ENCODE results near the gene SLC22A17. TPM values are rescaled to one million over a fixed set of nuclear protein-coding genes. Genes with fewer than 3 reads are reported as not detected.
A peak's percentile ranks its signal among the peaks of the same experiment; 100 is the strongest.

Gene SLC22A17
- total and polyA plus RNA-seq, 2 of the 13 experiments (the other 11 are each of a cell fraction or from before 2014, with no cell fraction given), result 0.95 to 1.1 TPM

DNA sequence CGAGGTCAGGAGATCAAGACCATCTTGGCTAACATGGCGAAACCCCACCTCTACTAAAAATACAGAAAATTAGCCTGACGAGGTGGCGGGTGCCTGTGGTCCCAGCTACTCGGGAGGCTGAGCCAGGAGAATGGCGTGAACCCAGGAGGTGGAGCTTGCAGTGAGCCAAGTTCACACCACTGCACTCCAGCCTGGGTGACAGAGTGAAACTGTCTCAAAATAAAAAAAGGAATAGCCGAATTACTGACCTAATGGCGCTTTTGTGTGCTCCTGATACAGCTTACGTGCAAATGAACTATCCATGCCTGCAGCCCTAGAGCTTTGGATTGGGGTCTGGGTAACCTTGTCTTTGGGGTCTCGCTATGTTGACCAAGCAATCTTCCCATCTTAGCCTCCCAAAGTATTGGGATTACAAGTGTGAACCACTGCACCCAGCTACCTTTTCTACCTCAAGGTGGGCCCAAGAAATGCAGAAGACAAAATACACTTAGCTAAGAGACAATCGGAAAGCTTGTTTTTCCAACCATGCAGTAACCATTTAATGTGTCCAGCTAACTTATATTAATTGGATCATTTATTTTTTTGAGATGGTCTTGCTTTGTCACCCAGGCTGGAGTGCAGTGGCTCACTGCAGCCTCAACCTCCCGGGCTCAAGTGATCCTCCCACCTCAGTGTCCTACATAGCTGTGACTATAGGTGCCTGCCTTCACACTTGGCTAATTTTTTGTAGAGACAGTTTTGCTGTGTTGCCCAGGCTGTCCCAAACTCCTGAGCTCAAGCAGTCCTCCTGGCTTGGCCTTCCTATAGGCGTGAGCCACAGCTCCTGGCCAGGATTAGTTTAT lies 26.0 kb downstream of the SLC22A17 start (continued):
- TF ChIP-seq REXO4 (CRISPR knock-in tag; IDR thresholded peaks at IDR 0.05; ENCODE audit: borderline replicate concordance) (no peak), EHMT2 (IDR thresholded peaks at IDR 0.05; ENCODE audit: borderline replicate concordance, low read depth, low read length) (no peak), TFDP1 (CRISPR knock-in tag; IDR thresholded peaks at IDR 0.05; ENCODE audit: borderline replicate concordance) (no peak), ZBTB43 (CRISPR knock-in tag; conservative IDR thresholded peaks at IDR 0.05) (no peak), ZNF235 (CRISPR knock-in tag; IDR thresholded peaks at IDR 0.05; ENCODE audit: borderline replicate concordance) (no peak), PRDM4 (CRISPR knock-in tag; IDR thresholded peaks at IDR 0.05; ENCODE audit: borderline replicate concordance) (no peak), ZFP36L2 (CRISPR knock-in tag; IDR thresholded peaks at IDR 0.05) (no peak), ATM (IDR thresholded peaks at IDR 0.05; ENCODE audit: borderline replicate concordance) (no peak), ZNF572 (CRISPR knock-in tag; IDR thresholded peaks at IDR 0.05) (no peak), HOXA9 (CRISPR knock-in tag; IDR thresholded peaks at IDR 0.05; ENCODE audit: borderline replicate concordance) (no peak), SPEN (CRISPR knock-in tag; IDR thresholded peaks at IDR 0.05; ENCODE audit: low read depth) (0 out of 2 replicates have a peak, but pooled peaks have one; percentile 27), ELF4 (CRISPR knock-in tag; IDR thresholded peaks at IDR 0.05; ENCODE audit: borderline replicate concordance) (no peak), ZNF33B (CRISPR knock-in tag; IDR thresholded peaks at IDR 0.05) (no peak), ATF5 (CRISPR knock-in tag; IDR thresholded peaks at IDR 0.05; ENCODE audit: low read depth) (no peak), POLR2AphosphoS5 (IDR thresholded peaks at IDR 0.05; ENCODE audit: low read depth, low read length) (peak; percentile 81), MIER2 (CRISPR knock-in tag; IDR thresholded peaks at IDR 0.05) (no peak), ZKSCAN1 (IDR thresholded peaks at IDR 0.05; ENCODE audit: low read length) (0 out of 2 replicates have a peak, but pooled peaks have one; percentile 8), PHB2 (IDR thresholded peaks at IDR 0.05; ENCODE audit: partially characterized antibody) (no peak), SALL2 (CRISPR knock-in tag; IDR thresholded peaks at IDR 0.05) (0 out of 2 replicates have a peak, but pooled peaks have one; percentile 44), KAT8 (CRISPR knock-in tag; IDR thresholded peaks at IDR 0.05) (no peak), ISL2 (CRISPR knock-in tag; IDR thresholded peaks at IDR 0.05) (0 out of 2 replicates have a peak, but pooled peaks have one; percentile 1)
- TF ChIP-seq, protein P1, sequence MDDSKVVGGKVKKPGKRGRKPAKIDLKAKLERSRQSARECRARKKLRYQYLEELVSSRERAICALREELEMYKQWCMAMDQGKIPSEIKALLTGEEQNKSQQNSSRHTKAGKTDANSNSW (CRISPR knock-in tag; IDR thresholded peaks at IDR 0.05; ENCODE audit: borderline replicate concordance), result no peak
- TF ChIP-seq, protein P2, sequence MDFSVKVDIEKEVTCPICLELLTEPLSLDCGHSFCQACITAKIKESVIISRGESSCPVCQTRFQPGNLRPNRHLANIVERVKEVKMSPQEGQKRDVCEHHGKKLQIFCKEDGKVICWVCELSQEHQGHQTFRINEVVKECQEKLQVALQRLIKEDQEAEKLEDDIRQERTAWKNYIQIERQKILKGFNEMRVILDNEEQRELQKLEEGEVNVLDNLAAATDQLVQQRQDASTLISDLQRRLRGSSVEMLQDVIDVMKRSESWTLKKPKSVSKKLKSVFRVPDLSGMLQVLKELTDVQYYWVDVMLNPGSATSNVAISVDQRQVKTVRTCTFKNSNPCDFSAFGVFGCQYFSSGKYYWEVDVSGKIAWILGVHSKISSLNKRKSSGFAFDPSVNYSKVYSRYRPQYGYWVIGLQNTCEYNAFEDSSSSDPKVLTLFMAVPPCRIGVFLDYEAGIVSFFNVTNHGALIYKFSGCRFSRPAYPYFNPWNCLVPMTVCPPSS (IDR thresholded peaks at IDR 0.05), result no peak
